GM23248 (cell line): ENCODE measurements around the gene KAT2B.

Experiments used
- EZH2 ChIP-seq: fragments of 200-600 bp; sonication (generic); IDR thresholded peaks from 2 replicates; pipeline ENCODE4 v1.6.1; 2018; ENCODE audit warnings: antibody characterized with exemption, mild to moderate bottlenecking; ENCODE audit not compliant: insufficient read depth, poor library complexity, severe bottlenecking
- EZH2phosphoT487 ChIP-seq: fragments of 200-600 bp; sonication (generic); IDR thresholded peaks from 2 replicates; pipeline ENCODE4 v1.6.1; 2018; ENCODE audit warnings: antibody characterized with exemption, moderate library complexity, mild to moderate bottlenecking, low read depth; ENCODE audit not compliant: insufficient read depth

DNA sequence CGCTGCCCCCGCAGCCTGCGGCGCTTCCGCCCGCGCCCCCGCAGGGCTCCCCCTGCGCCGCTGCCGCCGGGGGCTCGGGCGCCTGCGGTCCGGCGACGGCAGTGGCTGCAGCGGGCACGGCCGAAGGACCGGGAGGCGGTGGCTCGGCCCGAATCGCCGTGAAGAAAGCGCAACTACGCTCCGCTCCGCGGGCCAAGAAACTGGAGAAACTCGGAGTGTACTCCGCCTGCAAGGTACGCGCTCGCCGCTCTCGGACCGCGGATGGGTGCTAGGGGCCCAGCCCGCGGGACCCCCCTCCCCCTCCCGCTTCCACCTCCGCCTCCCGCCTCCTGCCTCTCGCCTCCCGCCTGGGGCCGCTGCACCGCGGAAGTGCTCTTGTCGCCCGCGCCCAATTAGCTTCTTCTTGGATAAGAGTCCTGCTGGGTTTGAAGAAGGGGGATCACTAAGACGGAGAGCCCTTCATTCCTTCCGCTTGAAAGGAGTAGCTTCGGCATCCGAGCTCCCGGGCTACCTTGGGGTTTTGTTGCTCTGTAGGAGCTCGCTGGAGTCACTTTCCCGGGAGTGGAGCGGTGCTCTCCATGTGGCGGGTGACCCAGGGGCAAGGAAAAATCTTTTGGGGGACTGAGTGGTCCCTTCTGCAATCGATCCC lies 426 bp downstream of the KAT2B start:
- TF ChIP-seq EZH2 (no peak), EZH2phosphoT487 (no peak)
